GM19397 (cell line): ENCODE data around the gene BARD1.

Experiments
- ATAC-seq: cut with Tn5 transposase; IDR thresholded peaks from one replicate; pipeline ENCODE4 v1.9.1; 2021; ENCODE audit warnings: mild to moderate bottlenecking, moderate library complexity; ENCODE audit not compliant: unreplicated experiment

Gene BARD1

DNA sequence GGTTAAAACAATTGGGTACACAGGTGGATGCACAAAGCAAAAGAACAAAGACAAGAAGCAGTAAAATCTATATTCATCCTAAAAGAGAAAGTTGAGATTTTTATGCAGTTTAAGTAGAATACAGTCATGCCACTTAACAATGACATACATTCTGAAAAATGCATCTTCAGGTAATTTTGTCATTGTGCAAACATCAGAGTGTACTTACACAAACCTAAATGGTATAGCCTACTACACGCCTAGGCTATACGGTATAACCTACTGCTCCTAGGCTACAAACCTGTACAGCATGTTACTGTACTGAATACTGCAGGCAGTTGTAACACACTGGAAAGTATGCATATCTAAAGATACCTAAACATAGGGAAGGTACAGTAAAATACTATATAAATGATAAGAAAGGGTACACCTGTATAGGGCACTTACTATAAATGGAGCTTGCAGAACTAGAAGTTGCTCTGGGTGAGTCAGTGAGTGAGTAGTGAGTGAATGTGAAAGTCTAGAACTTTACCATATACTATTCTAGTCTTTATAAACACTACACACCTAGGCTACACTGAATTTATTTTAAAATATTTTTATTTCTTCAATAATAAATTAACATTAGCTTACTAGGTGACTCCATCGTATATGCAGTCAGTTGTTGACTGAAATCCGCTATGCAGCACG lies 132.9 kb downstream of the BARD1 start:
- no peak for ATAC-seq
